B cell (primary cell): ENCODE data around the gene UBE2O.

Experiments used
- EZH2 ChIP-seq: IDR thresholded peaks from 2 replicates; pipeline ENCODE4 v1.6.1; 2012; ENCODE audit warnings: borderline replicate concordance, low read depth, mild to moderate bottlenecking, moderate library complexity, low read length; ENCODE audit not compliant: insufficient read depth, poor library complexity, severe bottlenecking
- TF ChIP-seq, protein P1 (sequence below): fragments of 200-600 bp; IDR thresholded peaks from one replicate; pipeline ENCODE4 v1.8.0; 2022; ENCODE audit warnings: antibody characterized with exemption, mild to moderate bottlenecking

DNA sequence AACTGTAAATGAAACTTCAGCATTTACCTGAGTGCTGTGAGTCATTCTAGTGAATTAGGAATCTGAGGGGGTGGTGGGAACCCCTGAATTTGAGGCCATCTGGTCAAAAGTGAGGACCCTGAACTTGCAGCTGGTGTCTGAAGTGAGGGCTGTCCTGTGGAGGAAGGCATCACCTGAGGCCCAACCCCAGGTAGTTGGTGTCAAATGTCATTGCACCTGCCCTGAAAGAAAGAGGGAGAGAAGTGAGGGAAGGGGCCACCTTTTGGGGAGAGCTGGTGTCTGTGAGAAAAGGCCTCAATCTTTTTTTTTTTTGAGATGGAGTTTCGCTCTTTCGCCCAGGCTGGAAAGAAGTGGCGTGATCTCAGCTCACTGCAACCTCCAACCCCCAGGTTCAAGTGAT lies 86.7 kb downstream of the UBE2O start:
- no peak for TF ChIP-seq EZH2
- TF ChIP-seq, protein P1, sequence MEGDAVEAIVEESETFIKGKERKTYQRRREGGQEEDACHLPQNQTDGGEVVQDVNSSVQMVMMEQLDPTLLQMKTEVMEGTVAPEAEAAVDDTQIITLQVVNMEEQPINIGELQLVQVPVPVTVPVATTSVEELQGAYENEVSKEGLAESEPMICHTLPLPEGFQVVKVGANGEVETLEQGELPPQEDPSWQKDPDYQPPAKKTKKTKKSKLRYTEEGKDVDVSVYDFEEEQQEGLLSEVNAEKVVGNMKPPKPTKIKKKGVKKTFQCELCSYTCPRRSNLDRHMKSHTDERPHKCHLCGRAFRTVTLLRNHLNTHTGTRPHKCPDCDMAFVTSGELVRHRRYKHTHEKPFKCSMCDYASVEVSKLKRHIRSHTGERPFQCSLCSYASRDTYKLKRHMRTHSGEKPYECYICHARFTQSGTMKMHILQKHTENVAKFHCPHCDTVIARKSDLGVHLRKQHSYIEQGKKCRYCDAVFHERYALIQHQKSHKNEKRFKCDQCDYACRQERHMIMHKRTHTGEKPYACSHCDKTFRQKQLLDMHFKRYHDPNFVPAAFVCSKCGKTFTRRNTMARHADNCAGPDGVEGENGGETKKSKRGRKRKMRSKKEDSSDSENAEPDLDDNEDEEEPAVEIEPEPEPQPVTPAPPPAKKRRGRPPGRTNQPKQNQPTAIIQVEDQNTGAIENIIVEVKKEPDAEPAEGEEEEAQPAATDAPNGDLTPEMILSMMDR: no peak
